Measurements from ENCODE around the gene CC2D2B. TPM values are rescaled to one million over a fixed set of nuclear protein-coding genes. Genes with fewer than 3 reads are reported as not detected.

CC2D2B gene
- total RNA-seq, 1 donor from 2014 or later, result not detected

- H3K27me3 Mint-ChIP-seq (ENCODE audit: unreplicated experiment), result no peaks in the 10 kb centered on the region
- no peak for TF ChIP-seq CTCF (IDR thresholded peaks at IDR 0.05; ENCODE audit: partially characterized antibody, unreplicated experiment)
- H3K4me3 Mint-ChIP-seq (ENCODE audit: unreplicated experiment), result no peak overlapping the region
- no peak overlapping the region for H3K27ac Mint-ChIP-seq (ENCODE audit: unreplicated experiment)
- no peaks in the 10 kb centered on the region for H3K4me1 Mint-ChIP-seq (ENCODE audit: low read depth, unreplicated experiment)
- no peaks in the 10 kb centered on the region for H3K9me3 Mint-ChIP-seq (ENCODE audit: unreplicated experiment)
- no peaks in the 10 kb centered on the region for H3K36me3 Mint-ChIP-seq (ENCODE audit: unreplicated experiment)
- no peak for DNase-seq
Measured at GRCh38 chr10:96056787-96057186, 149.0 kb downstream of the CC2D2B start.

GRCh38 chr10:96061232-96061631 lies 153.5 kb downstream of the CC2D2B start:
- H3K9me3 Mint-ChIP-seq (ENCODE audit: unreplicated experiment), result no peaks in the 10 kb centered on the region

GRCh38 chr10:96072674-96073073 lies 164.9 kb downstream of the CC2D2B start:
- Mint-ChIP-seq H3K27me3 (ENCODE audit: unreplicated experiment) (no peaks in the 10 kb centered on the region), H3K4me3 (ENCODE audit: unreplicated experiment) (no peak overlapping the region), H3K27ac (ENCODE audit: unreplicated experiment) (no peak overlapping the region), H3K36me3 (ENCODE audit: unreplicated experiment) (no peaks in the 10 kb centered on the region), H3K4me1 (ENCODE audit: low read depth, unreplicated experiment) (no peaks in the 10 kb centered on the region), H3K9me3 (ENCODE audit: unreplicated experiment) (no peaks in the 10 kb centered on the region)
- no peak for TF ChIP-seq CTCF (IDR thresholded peaks at IDR 0.05; ENCODE audit: partially characterized antibody, unreplicated experiment)
- DNase-seq, result no peak

More at GRCh38 chr10:96061232-96061631, 153.5 kb downstream of the CC2D2B start:
- DNase-seq, result no peak
- Mint-ChIP-seq H3K4me1 (ENCODE audit: low read depth, unreplicated experiment) (no peaks in the 10 kb centered on the region), H3K4me3 (ENCODE audit: unreplicated experiment) (no peak overlapping the region), H3K36me3 (ENCODE audit: unreplicated experiment) (peaks cover 5% of the 10 kb centered on the region), H3K27me3 (ENCODE audit: unreplicated experiment) (no peaks in the 10 kb centered on the region), H3K27ac (ENCODE audit: unreplicated experiment) (no peak overlapping the region)
- TF ChIP-seq CTCF (IDR thresholded peaks at IDR 0.05; ENCODE audit: partially characterized antibody, unreplicated experiment), result no peak

GRCh38 chr10:96073722-96074121 lies 165.9 kb downstream of the CC2D2B start:
- no peak for TF ChIP-seq CTCF (IDR thresholded peaks at IDR 0.05; ENCODE audit: partially characterized antibody, unreplicated experiment)
- Mint-ChIP-seq H3K36me3 (ENCODE audit: unreplicated experiment) (no peaks in the 10 kb centered on the region), H3K4me1 (ENCODE audit: low read depth, unreplicated experiment) (no peaks in the 10 kb centered on the region), H3K27me3 (ENCODE audit: unreplicated experiment) (no peaks in the 10 kb centered on the region), H3K9me3 (ENCODE audit: unreplicated experiment) (no peaks in the 10 kb centered on the region), H3K27ac (ENCODE audit: unreplicated experiment) (no peak overlapping the region), H3K4me3 (ENCODE audit: unreplicated experiment) (no peak overlapping the region)
- no peak for DNase-seq

- TF ChIP-seq CTCF (IDR thresholded peaks at IDR 0.05; ENCODE audit: partially characterized antibody, unreplicated experiment), result no peak
- H3K4me3 Mint-ChIP-seq (ENCODE audit: unreplicated experiment), result no peak overlapping the region
- H3K36me3 Mint-ChIP-seq (ENCODE audit: unreplicated experiment), result no peaks in the 10 kb centered on the region
- H3K27ac Mint-ChIP-seq (ENCODE audit: unreplicated experiment), result no peak overlapping the region
- no peaks in the 10 kb centered on the region for H3K9me3 Mint-ChIP-seq (ENCODE audit: unreplicated experiment)
- H3K27me3 Mint-ChIP-seq (ENCODE audit: unreplicated experiment), result no peaks in the 10 kb centered on the region
- H3K4me1 Mint-ChIP-seq (ENCODE audit: low read depth, unreplicated experiment), result no peaks in the 10 kb centered on the region
- no peak for DNase-seq
Measured at GRCh38 chr10:96074776-96075175, 167.0 kb downstream of the CC2D2B start.
